Right ventricle myocardium inferior (tissue), 1 donor: ENCODE measurements around the gene TWIST1. TPM values are rescaled to one million over a fixed set of nuclear protein-coding genes. Genes with fewer than 3 reads are reported as not detected.

Source experiments
- ATAC-seq: fragments of 200-7000 bp; cut with Tn5 transposase; one replicate; pipeline ENCODE4 v1.9.1; 2020; ENCODE audit warnings: mild to moderate bottlenecking, moderate library complexity
- DNase-seq: peaks from one replicate; pipeline ENCODE4 v3.0.0; 2021; ENCODE audit errors: missing footprints
- intact Hi-C: fragments of 100-400 bp; cut with DNase I; formaldehyde crosslinking; loops from one replicate; pipeline ENCODE4 v1.11.0; 2022
- total RNA-seq: library from RNA; stranded (reverse); fragmentation: NEBNext Ultra II Directional; extraction: Animal tissue kit (Norgen Biotek cat#: 25700); gene quantifications from one replicate; pipeline ENCODE4 v1.2.1, GENCODE V29; 2021
- donor health status: DM: no; HTN: yes; CAD: no; lungs with severe emphysema.

TWIST1 gene
- total RNA-seq, 1 donor from 2014 or later: 1.6 TPM

DNA sequence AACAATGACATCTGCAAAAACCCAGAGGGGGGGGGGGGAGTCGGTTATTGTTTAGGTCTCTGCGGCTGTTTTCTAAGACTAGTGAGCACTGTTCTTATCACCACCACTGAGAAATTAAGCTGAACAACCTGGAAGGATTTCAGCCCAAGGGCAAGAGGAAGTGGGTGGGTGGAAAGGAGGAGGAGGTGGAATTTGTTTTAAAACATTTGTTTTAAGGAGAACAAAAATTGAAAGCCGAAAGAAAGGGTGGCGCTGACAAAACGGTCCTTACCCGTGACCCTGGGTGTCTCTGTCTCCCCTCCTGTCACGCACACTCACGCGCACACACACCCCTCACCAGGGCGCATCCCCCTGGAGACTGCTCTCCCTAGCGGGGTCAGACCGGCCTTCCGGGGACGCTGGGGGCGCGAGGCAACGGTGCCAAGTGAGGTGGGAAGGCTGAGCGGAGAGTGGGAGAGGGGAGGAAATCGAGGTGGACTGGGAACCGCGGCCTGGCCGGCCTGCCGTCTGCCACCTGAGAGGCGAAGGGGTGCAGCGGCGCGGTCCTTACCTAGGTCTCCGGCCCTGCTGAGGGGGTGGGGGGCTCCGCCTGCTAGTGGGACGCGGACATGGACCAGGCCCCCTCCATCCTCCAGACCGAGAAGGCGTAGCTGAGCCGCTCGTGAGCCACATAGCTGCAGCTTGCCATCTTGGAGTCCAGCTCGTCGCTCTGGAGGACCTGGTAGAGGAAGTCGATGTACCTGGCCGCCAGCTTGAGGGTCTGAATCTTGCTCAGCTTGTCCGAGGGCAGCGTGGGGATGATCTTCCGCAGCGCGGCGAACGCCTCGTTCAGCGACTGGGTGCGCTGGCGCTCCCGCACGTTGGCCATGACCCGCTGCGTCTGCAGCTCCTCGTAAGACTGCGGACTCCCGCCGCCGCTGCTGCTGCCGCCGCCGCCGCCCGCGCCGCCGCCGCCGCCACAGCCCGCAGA lies 1.0 kb downstream of the TWIST1 start:
- DNase-seq (peak; percentile 59), ATAC-seq (no peak)
- intact Hi-C loops: no loop called here

DNA sequence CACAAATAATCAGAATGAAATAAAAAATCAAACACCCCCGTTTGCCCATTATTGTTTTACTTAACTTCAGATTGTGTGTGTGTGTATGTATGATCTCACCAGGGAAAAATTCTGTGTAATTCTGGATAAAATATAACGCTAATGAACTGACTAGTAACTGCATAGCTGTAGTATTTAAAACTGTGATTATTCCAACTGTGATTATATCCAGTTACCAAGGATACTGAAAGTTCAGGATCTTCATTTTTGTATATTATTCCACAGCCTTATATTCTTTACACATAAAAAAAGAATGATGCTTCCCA lies 2.9 kb downstream of the TWIST1 start:
- intact Hi-C loops: no loop called here
- ATAC-seq (no peak), DNase-seq (no peak)

DNA sequence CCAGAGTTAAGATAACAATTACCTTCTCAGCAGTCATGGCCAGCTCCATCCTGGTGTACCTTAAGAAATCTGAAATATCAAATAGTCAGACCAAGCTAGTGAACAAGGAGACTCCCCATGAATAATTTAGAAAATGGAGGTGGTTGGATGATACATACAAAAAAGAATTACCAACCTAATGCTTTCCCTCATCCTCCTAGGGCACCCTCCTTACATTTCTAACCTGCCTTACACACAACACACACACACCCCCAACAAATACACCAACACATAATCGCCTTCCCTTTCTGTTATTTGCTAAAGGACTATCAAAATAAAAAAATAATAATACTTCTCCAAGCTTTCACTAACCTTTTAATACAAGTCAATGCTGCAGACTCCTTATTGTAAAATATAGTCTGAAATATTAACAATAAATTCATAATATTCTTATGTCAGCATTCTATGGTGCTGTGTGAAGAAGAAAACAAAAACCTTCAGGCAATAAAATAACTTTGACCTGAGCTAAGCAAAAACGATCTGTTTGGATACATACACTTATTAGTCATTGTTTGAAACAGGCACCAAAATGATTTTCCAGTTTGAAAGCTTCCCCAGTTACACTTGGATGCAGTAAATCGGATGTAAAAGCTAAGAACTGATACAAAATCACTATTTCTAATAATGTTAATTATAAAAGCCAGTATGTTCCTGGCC lies 3.4 kb downstream of the TWIST1 start:
- intact Hi-C loops: no loop called here
- DNase-seq (no peak), ATAC-seq (no peak)

DNA sequence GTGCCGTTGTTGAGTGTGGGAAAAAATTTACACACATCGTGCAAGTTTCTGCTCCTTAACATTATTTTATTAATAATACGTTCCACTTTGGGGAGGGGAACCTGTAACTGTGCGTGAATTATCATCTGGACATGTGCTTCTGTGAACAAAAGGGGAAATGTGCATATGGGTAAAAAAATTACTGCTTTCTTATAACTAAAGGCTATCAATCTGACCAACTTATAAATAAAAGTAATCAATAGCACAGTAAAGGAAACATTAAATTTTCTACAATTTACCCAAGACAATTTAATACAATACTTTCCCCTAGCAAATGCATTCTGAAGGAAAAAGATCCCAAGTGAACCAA lies 4.5 kb downstream of the TWIST1 start:
- intact Hi-C loops: no loop called here
- DNase-seq (no peak), ATAC-seq (no peak)

DNA sequence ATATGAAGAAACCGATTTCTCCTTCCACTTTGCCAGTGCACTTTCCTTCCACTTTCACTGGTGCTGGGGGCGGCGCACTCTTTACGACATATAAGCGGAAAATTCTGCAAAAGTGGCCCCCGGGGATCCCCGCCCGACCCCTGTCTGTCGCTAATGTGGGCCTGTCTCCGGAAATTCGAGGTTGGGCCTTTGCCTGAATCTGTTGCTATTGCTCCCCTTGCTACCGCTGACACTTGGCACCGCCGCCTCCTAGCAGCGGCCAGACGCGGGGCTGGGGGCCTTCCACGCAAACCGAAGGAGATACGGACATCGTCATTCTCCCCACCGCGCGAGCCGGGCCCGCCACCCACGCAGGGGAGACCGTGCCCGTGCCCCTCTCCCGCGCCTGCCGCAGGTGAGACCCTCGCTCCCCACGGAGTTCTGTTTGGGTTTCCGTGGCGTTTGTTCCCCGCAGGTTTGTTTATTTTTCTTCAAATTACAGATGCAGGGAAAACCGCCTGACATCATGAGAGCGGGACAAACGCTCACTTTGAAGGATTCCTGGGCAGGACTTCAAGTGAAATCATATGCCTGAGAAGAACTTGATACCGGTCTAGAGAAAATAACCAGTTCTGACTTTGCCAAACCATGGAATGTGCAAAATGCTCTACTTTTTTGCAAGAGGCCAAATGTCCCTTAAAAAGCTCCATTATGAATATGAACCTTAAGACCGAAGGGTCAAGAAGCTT lies 5.0 kb downstream of the TWIST1 start:
- ATAC-seq: no peak
- intact Hi-C loops: no loop called here
- DNase-seq: no peak

DNA sequence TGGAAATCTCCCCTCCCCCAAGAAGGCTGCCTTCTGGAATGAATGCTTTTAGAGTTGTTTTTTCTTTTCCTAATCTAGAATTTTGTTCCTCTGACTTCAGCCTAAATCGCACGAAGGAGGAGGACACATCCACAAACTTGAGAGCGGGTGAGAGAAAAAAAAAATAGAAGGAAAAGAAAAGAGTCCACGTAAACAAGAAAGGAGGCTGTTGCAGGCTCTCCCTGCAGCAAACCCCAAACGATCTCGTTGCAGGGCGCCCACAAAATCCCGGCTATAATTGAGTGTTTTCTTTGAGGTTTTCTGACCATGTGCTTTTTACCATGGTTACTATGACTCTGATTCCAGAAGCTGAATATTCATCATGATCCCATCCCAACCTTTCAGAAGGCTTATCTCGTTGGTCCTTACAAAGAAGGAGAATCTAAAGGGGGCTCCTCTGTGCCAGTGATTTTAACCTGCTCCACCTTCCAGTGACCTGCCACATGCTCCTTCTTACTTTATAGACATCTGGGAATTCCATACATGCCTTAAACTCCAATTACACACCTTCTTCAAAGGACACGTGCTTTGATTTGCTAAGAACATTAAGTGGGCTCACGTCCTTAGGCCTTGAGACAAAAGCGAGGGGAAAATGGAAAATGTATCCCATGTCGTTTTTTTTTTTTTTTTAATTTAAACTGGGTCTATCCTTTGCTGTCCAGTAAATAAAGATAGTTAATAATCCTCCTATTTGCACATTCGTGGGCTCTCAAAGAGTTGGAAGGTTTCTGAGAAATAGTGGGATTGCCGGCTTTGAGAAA lies 5.8 kb downstream of the TWIST1 start:
- DNase-seq (no peak), ATAC-seq (no peak)
- intact Hi-C loops: no loop called here

DNA sequence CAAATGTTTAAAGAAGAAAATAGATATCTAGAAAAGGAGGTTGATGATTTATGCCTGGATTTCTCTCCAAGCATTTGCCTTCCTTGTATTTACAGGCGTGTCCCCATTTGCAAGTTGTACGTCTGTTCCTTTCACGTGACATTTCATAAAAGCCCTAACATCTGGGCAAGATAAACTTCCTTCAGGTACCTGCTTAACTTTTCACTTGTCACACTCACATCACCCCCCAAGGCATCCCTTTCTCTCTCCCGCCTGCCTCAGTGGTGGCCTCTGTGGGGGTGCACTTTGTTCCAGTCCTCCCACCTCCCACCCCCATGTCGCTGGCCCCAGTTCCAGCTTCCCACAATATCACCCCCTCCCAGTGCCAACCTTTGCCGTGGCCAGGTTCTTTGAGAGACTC lies 6.7 kb downstream of the TWIST1 start:
- intact Hi-C loops: no loop called here
- ATAC-seq (no peak), DNase-seq (no peak)

DNA sequence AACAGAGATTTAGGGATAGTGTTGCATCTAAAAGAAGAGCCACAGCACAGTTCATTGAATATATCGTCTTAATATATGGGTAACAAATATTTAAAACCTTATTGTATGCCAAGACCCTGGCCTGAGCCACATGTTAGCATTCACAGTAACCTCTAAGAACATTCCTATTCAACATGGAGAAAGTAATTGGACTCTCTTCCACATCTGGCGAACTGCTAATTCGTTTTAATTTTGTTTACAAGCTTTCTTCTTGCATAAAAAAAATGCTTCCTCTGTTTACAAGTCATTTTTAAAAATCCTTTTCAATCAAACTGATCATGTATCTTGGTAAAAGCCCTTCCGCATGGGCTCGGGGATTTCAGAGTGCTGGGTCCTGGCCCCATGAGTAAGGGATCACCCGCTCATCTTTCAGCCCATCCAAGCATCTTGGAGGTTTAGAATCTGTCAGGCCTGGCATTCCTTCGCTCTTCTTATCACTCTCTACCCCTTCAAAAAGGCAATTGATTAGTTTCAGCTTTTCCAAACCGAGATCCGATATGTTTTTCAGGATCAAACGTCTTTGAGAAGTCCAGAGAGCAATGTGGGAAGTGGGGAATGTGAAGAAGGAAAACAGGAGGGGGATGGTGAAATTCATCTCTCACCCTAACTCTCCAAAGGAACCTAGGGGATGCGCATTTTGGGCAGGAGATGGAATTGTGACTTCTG lies 7.3 kb downstream of the TWIST1 start:
- intact Hi-C loops: no loop called here
- ATAC-seq (no peak), DNase-seq (no peak)

DNA sequence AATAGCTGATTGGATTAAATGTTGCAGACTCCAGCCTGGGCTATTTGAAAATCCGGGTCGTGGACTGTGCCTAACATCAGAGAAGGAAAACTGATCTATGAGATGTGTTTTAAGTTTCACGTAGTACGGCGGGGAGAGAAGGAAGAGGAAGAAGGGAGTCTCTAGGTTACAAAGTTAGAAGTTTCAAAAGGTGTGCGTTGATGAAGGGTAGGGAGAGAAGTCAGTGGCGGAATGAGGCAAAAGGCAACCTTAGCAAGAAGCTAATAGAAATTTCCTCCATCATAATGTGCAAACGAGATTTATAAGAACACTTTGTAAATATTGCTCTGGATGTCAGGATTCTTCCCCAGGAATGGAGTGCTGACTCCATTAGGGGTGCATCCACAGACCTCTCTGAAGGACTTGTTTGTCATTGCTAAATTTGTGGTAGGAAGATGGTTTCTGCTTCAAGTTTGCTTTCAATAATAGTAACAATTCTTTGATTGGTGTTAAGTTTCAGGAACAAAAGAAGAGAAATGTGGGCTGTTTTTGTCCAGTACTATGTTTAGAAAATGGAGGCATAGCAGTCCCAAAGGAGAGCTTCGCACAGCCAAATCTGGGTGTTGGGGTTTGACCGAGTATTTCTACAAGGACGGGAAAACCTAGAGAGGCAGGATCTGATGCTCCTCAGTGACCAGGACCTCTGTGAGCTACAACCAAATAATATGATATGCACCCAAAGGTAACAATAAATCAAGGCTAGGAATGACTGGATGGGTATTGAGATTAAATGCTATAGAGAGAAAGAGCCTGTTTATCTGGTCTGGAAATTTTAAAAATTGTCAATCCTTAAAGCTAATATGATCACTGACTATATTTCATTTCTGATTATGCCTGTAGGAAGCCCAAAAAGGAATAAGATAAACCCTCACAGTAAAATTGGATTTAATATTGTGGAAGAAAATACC lies 8.2 kb downstream of the TWIST1 start:
- intact Hi-C loops: no loop called here
- DNase-seq (no peak), ATAC-seq (no peak)

DNA sequence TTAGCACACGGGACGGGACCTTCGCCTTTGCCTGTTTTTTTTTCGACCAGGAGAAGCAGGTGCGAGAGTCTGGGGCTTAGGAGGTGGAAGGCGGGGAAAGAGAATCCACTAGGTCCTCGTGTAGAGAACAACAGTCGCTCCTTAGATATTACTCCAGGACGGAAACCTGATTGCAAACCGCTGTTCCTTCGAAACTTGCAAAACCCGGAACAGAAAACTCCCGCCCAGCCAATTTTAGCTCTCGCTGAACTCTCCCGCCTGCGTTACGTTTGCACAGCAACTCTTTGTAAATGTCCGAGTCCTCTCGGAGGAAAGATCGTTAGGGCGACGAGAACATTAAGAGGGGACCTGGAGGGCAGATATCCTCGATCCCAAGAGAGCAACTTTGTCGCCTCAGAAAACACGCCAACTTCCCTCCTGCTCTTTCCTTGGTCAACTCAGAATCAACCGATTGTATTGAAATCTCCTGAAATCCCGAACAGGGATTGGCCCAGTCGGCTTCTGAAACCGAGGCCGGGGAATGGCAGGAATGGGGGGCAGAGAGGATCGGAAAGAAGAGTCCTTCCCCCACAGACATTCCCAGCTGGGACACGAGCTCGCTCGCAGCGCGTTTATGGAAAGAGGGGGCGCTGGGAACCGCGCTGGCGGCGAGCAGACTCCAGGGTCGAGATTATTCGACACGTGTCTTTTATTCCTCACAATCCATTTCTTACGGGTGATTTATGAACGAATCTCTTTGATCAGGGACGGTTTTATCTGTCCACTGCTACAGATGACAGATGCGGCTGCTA lies 9.9 kb downstream of the TWIST1 start:
- ATAC-seq (peak; percentile 68), DNase-seq (no peak)
- intact Hi-C loops: no loop called here

DNA sequence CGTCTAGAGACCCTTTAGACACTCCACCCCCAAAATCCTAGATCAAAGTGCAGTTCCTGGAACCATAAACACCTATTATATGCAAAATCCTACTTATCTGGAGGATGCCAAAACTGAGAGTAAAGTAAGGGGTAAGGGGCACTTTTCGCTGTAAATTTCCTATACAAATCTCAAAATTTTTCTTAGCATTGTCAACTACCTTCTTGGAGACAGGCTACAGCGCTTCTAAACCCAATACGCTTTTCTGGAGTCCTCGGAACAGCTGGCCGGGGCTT lies 10.4 kb downstream of the TWIST1 start:
- peak; percentile 24 for ATAC-seq
- intact Hi-C loops: no loop called here
- no peak for DNase-seq

DNA sequence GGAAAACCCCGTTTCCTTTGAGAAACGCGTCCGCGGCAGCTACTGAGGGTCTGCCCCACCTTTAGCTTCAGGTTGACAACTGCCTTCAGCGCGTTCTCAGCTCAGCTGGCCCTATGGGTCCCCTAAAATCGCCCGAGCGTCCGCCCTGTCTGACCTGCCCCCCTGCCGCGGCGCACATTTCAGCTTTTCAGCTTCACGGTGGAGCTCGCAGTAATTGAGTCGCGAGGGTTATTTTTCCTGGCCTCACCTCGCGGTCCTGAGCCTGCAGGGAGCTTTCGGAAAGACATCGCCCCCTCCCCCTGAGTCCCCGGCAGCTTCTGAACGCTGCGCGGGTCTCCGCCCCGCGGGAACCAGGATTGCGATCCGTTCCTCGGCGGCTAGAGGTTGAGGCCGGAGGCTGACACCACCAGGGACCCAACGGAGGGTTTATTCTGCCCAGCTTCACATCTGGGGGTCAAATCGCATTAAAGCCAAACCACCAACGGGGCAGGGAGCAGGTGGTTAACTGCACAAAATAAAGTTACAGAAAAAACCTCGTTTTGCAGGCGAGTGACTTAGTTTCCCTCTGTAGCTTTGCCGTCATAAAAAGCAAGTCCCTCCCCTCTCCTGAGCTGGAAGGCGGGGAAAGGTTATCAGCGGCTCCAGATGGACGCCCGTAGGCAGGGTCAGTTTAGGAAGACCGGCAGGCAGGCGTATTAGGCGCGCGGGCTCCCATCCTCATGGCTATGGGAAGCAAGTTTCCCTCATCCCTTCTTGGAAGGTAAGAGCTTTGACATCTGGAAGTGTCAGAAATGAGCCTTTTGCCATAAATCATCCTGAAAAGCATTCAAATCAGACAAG lies 11.0 kb downstream of the TWIST1 start:
- DNase-seq (no peak), ATAC-seq (peak; percentile 36)
- intact Hi-C loops: no loop called here

DNA sequence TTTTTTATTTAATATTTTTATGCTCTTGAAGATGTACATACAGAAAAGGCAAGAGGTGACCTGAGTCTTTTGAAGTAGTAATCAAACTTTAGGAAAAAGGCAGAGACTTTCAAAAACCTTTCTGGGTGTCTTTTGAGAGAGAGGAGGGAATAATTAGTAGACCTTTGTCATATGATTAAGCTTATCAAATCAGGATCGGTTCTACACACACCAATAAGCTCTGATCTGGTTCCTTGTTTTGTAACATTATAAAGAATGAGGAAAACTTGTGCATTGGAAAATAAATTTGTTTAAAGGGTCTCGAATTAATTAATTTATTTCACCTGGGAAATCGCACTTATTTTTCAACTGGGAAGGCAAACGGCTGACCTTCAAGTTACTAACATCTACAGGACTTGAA lies 11.9 kb downstream of the TWIST1 start:
- DNase-seq (no peak), ATAC-seq (no peak)
- intact Hi-C loops: no loop called here

DNA sequence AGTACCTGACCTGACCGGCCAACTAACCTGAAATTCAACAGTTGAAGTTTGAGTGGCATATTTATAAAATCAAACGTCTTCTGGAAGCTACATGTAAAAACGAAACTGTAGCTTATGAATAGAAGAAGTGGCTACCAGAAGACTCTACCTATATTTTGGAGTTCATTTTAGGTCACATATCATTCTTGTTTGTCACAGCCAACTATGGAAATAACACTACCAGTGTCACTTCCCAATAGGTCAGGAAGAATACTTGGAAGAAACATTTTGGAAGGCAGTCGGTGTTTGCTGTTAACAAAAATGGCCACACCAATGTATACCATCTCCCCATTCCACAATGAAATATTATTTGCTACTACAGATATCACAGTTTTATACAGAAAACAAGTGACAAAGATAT lies 12.6 kb downstream of the TWIST1 start:
- intact Hi-C loops: no loop called here
- DNase-seq (no peak), ATAC-seq (no peak)

DNA sequence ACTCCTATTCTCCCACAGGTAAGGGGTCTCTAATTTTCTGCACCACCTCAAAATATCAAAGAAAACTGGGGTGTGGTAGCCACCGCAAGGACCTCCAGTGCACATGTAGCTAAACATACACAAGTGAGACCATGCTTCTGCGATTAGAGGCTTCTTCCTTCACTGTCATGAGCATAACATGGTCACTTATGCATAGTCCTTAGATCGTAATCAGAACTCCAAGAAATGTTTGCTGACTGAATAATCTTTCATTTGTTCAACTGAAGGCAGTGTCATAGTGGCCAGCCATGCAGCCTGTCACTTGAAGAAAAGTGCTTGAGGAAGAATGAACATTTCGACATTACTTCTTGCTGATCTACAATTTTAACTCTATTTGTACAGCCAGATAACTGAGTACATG lies 14.6 kb downstream of the TWIST1 start:
- DNase-seq (no peak), ATAC-seq (no peak)
- intact Hi-C loops: no loop called here

DNA sequence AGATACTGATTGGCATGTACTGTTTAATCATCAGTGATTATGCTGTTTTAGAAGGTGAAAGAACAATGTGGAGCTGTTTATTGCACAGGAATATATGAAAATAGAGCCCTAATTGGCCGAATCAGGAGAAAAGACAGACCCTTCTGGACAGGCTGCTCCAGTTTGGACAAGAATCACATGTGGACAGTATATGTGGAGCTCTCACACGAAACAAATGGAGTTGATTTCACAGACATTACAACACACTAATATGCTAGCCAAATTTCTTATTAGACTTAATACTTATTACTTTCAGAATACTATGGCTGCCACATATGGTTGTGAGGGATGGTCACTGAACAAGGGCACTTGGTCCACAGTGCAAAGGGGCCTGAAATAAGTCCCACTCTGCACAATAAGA lies 15.5 kb downstream of the TWIST1 start:
- DNase-seq: no peak
- intact Hi-C loops: no loop called here
- ATAC-seq: no peak
